ENCODE measurements around the gene YBEY.

GRCh38 chr21:46256501-46256994 is 29.6 kb upstream of the YBEY start:
- TF ChIP-seq CTCF (conservative IDR thresholded peaks at IDR 0.05) (no peak), EZH2 (IDR thresholded peaks at IDR 0.05; ENCODE audit: low read depth) (no peak)

Data from PC-9 (cell line).